K562 (cell line): ENCODE results near the gene MBP. TPM values are rescaled to one million over a fixed set of nuclear protein-coding genes. Genes with fewer than 3 reads are reported as not detected.

Experiments
- ATAC-seq: fragments of 200-7000 bp; cut with Tn5 transposase; 3 replicates; pipeline ENCODE4 v1.9.1; 2020; ENCODE audit warnings: moderate library complexity
- BruUV-seq: library from RNA; stranded (reverse); fragments of 400-500 nt; replicated peaks from 2 replicates; lab custom pipeline; 2021; lab: Mats Ljungman, UMichigan
- CTCF ChIA-PET: fragments of 300-600 bp; formaldehyde crosslinking; extraction: SDS; loops from one replicate; lab custom pipeline; 2021; ENCODE audit warnings: low intra/inter-chr PET ratio; lab: Yijun Ruan, JAX
- POLR2A ChIA-PET: fragments of 300-600, 350-650 bp; sonication (Branson Sonifier 250); formaldehyde crosslinking; extraction: SDS; loops from one replicate; lab custom pipeline; 2021; ENCODE audit warnings: antibody characterized with exemption, inconsistent platforms; lab: Yijun Ruan, JAX
- DNase-seq, 4 experiments: peaks; one replicate each; pipeline versions ENCODE4 v3.0.0 to v3.0.0-alpha.2; 2011 to 2018; ENCODE audit warnings: low spot score in 3 of 4, mixed read lengths in 3 of 4; ENCODE audit errors: extremely low read depth in 1 of 4
- FAIRE-seq: peaks from 2 replicates; lab custom pipeline; 2011; peaks lifted over from hg19 to GRCh38; lab: Jason Lieb, UNC
- H2AFZ ChIP-seq: 2 replicates; pipeline ENCODE4 v1.6.0; 2011; ENCODE audit warnings: low read depth, low read length, control low read depth, inconsistent platforms
- H3K27ac ChIP-seq: fragments of 200-600 bp; 3 replicates; pipeline ENCODE4 v1.8.0; 2011; ENCODE audit warnings: low read depth, mild to moderate bottlenecking, control low read depth, inconsistent platforms, low read length, moderate library complexity, mixed read lengths; ENCODE audit errors: extremely low read depth
- H3K27me3 ChIP-seq, 2 experiments: fragments of 300-600 bp in 1 of 2; 2 replicates in 1 of 2; 3 replicates in 1 of 2; pipeline versions ENCODE4 v1.6.0 to v1.8.0; 2011; ENCODE audit warnings: inconsistent platforms in 2 of 2, low read length in 2 of 2, mild to moderate bottlenecking in 1 of 2, mixed read lengths in 1 of 2, moderate library complexity in 1 of 2; ENCODE audit not compliant: control insufficient read depth in 2 of 2, insufficient read depth in 2 of 2
- H3K36me3 ChIP-seq: fragments of 300-600 bp; 3 replicates; pipeline ENCODE4 v1.8.0; 2011; ENCODE audit warnings: mild to moderate bottlenecking, low read length, inconsistent platforms; ENCODE audit not compliant: control insufficient read depth, insufficient read depth
- H3K4me1 ChIP-seq, 2 experiments: fragments of 200-600 bp in 1 of 2; replicated peaks in 1 of 2; 2 replicates in 1 of 2; 3 replicates in 1 of 2; pipeline versions ENCODE4 v1.5.1 to v1.8.0; 2011; ENCODE audit warnings: inconsistent platforms in 2 of 2, low read length in 2 of 2, mild to moderate bottlenecking in 1 of 2, mixed read lengths in 1 of 2, moderate library complexity in 1 of 2; ENCODE audit not compliant: control insufficient read depth in 2 of 2, insufficient read depth in 2 of 2
- H3K4me2 ChIP-seq: 2 replicates; pipeline ENCODE4 v1.6.1; 2011; ENCODE audit warnings: low read length, control low read depth, inconsistent platforms, mixed read lengths; ENCODE audit not compliant: insufficient read depth
- H3K4me3 ChIP-seq: fragments of 200-600 bp; sonication (generic), shearing (Covaris generic); 2 replicates; pipeline ENCODE4 v1.5.1; 2016; ENCODE audit warnings: control low read depth, inconsistent platforms
- H3K79me2 ChIP-seq: fragments of 200-600 bp; 3 replicates; pipeline ENCODE4 v1.8.0; 2011; ENCODE audit warnings: low read length, inconsistent platforms; ENCODE audit not compliant: control insufficient read depth, insufficient read depth
- H3K9ac ChIP-seq, 2 experiments: 2 replicates each; pipeline versions ENCODE4 v1.6.0 to v1.6.1; 2011; ENCODE audit warnings: low read depth in 2 of 2, low read length in 2 of 2, control low read depth in 1 of 2, inconsistent platforms in 1 of 2, mild to moderate bottlenecking in 1 of 2, mixed read lengths in 1 of 2; ENCODE audit not compliant: insufficient read depth in 1 of 2
- H3K9me1 ChIP-seq: one replicate; pipeline ENCODE4 v1.6.0; 2011; ENCODE audit warnings: inconsistent platforms, mild to moderate bottlenecking, low read length, moderate library complexity; ENCODE audit not compliant: control insufficient read depth, insufficient read depth
- H3K9me3 ChIP-seq: replicated peaks from 2 replicates; pipeline ENCODE4 v1.5.1; 2011; ENCODE audit warnings: low read depth, low read length, inconsistent platforms; ENCODE audit not compliant: control insufficient read depth, insufficient read depth
- H4K20me1 ChIP-seq: replicated peaks from 2 replicates; pipeline ENCODE4 v1.6.1; 2011; ENCODE audit warnings: low read length, inconsistent platforms, mixed read lengths; ENCODE audit not compliant: control insufficient read depth, insufficient read depth
- ARHGAP35 ChIP-seq: fragments of 450-650 bp; IDR thresholded peaks from 2 replicates; pipeline ENCODE4 v1.6.1; 2018; ENCODE audit not compliant: partially characterized antibody
- C11orf30 ChIP-seq: fragments of 450-650 bp; IDR thresholded peaks from 2 replicates; pipeline ENCODE4 v1.6.1; 2016; ENCODE audit warnings: low read depth, mild to moderate bottlenecking
- CCAR2 ChIP-seq: fragments of 200-400 bp; formaldehyde crosslinking; IDR thresholded peaks from 2 replicates; pipeline ENCODE4 v1.6.1; 2017; ENCODE audit warnings: mild to moderate bottlenecking, low read depth, low read length
- HLTF ChIP-seq: fragments of 450-650 bp; IDR thresholded peaks from 2 replicates; pipeline ENCODE4 v1.6.1; 2016
- MTF1 ChIP-seq: fragments of 250-450 bp; sonication (Bioruptor Pico); IDR thresholded peaks from 2 replicates; pipeline ENCODE4 v1.9.0; 2021; ENCODE audit warnings: moderate library complexity, mild to moderate bottlenecking, inconsistent platforms, borderline replicate concordance
- MYBL2 ChIP-seq, 2 experiments: fragments of 450-650 bp in 1 of 2; sonication (generic) in 1 of 2; formaldehyde crosslinking in 1 of 2; IDR thresholded peaks; 2 replicates each; pipeline versions ENCODE4 v1.6.1 to v1.8.1; 2017 to 2022; ENCODE audit warnings: borderline replicate concordance in 1 of 2, inconsistent platforms in 1 of 2, low read depth in 1 of 2, mild to moderate bottlenecking in 1 of 2, missing genetic modification reagents in 1 of 2, moderate library complexity in 1 of 2
- RHOXF2B ChIP-seq: fragments of 250-450 bp; sonication (Bioruptor Pico); conservative IDR thresholded peaks from 2 replicates; pipeline ENCODE4 v1.5.1; 2021
- SREBF1 ChIP-seq: fragments of 150-350 bp; IDR thresholded peaks from 2 replicates; pipeline ENCODE4 v1.6.1; 2014; ENCODE audit warnings: antibody characterized with exemption, low read depth, low read length, borderline replicate concordance
- TFAM ChIP-seq: fragments of 250-450 bp; sonication (Bioruptor Pico); conservative IDR thresholded peaks from 2 replicates; pipeline ENCODE4 v1.5.0; 2021; ENCODE audit warnings: mild to moderate bottlenecking, moderate library complexity
- THRAP3 ChIP-seq: fragments of 450-650 bp; IDR thresholded peaks from 2 replicates; pipeline ENCODE4 v1.6.1; 2016; ENCODE audit warnings: mild to moderate bottlenecking, inconsistent platforms, borderline replicate concordance
- ZFPM2 ChIP-seq: fragments of 250-450 bp; sonication (Bioruptor Pico); IDR thresholded peaks from 2 replicates; pipeline ENCODE4 v1.5.1; 2022; ENCODE audit warnings: mild to moderate bottlenecking
- WGBS: fragments of 100-300 bp; shearing (Covaris generic); methylation state at CpG from one replicate; pipeline ENCODE4 v1.1.6; 2016; ENCODE audit warnings: low coverage, mixed read lengths; ENCODE audit not compliant: insufficient coverage; ENCODE audit errors: missing lambda C conversion rate; 5-methylcytosine and 5-hydroxymethylcytosine counted together
- in situ Hi-C: fragments of 300-500 bp; cut with MboI; formaldehyde crosslinking; loops from 4 replicates; pipeline ENCODE4 v1.15.0; 2018; ENCODE audit warnings: inconsistent platforms, mixed read lengths
- intact Hi-C: fragments of 100-400 bp; cut with micrococcal nuclease; formaldehyde crosslinking; loops from 2 replicates; pipeline ENCODE4 v1.14.2; 2022
- polyA plus RNA-seq, 8 experiments: library from polyadenylated mRNA; depleted of rRNA in 4 of 8; stranded (reverse) in 5 of 8; unstranded in 3 of 8; fragments of >200 nt; fragmentation: Nextera tagmentation in 2 of 8; fragmentation: Illumina TruSeq in 1 of 8; extraction: Ambion mirVana in 2 of 8; extraction: Trizol in 1 of 8; gene quantifications; 2 replicates each; pipeline versions ENCODE4 v1.2.1 to v1.2.3, GENCODE V29; 2011 to 2014; ENCODE audit warnings: inconsistent platforms in 1 of 8, missing spikeins in 1 of 8
- total RNA-seq, 7 experiments: library from RNA; depleted of rRNA in 6 of 7; stranded (reverse); fragments of >200 nt in 6 of 7; fragmentation: Illumina TruSeq in 2 of 7; extraction: Trizol in 2 of 7; gene quantifications; 2 replicates each; pipeline versions ENCODE4 v1.2.1 to v1.2.3, GENCODE V29; 2011 to 2021; ENCODE audit warnings: low replicate concordance in 1 of 7
- TF ChIP-seq, protein P1 (sequence below), 2 experiments: IDR thresholded peaks; 2 replicates each; pipeline ENCODE4 v1.6.1; 2011; ENCODE audit warnings: borderline replicate concordance in 1 of 2, control low read depth in 1 of 2, low read depth in 1 of 2, low read length in 1 of 2, mild to moderate bottlenecking in 1 of 2, mixed read lengths in 1 of 2, moderate library complexity in 1 of 2; ENCODE audit not compliant: insufficient read depth in 1 of 2, insufficient read length in 1 of 2, poor library complexity in 1 of 2, severe bottlenecking in 1 of 2; ENCODE audit errors: extremely low read depth in 1 of 2
- TF ChIP-seq, protein P2 (sequence below): fragments of 250-450 bp; sonication (Bioruptor Pico); IDR thresholded peaks from 2 replicates; pipeline ENCODE4 v1.5.0; 2020; ENCODE audit warnings: mild to moderate bottlenecking, borderline replicate concordance
- TF ChIP-seq, protein P3 (sequence below): sonication (generic); formaldehyde crosslinking; IDR thresholded peaks from 2 replicates; pipeline ENCODE4 v1.8.1; 2022; ENCODE audit warnings: missing genetic modification reagents
- TF ChIP-seq, protein P4 (sequence below), 2 experiments: fragments of 250-450 bp in 1 of 2; fragments of 450-650 bp in 1 of 2; sonication (Bioruptor Pico) in 1 of 2; IDR thresholded peaks; 2 replicates each; pipeline versions ENCODE4 v1.6.1 to v1.8.0; 2016 to 2021; ENCODE audit warnings: mild to moderate bottlenecking in 2 of 2, moderate library complexity in 2 of 2, missing compliant biosample characterization in 1 of 2, missing genetic modification characterization in 1 of 2

The MBP gene
- total and polyA plus RNA-seq, 9 of the 15 experiments (the other 6 are each of a cell fraction or from before 2014, with no cell fraction given): 0.09 TPM; not detected in 8

DNA sequence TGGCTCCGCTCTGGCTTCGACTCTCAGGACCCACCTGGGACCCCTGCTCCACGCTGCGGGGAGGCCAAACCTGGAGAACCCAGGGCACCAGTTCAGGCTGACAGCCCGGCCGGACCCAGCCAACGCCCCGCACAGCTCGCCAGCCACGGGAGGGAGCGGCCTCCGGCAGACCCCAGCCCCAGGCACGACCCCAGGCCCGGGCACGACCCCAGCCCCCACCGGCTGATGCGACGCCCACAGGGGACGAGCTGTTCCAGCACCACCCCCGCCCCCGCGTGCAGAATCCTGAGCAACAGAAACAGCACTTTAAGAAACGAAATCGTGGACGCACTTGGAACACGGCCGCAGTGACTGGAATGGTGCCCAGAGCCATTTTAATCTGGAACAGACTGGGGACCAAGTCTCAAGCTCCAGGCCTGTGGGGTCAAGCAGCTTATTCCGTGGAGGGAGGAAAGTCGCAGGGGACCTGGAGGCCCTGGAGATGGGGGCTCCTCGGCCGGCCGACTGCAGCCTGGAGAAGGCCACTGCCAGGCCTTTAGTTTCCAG, 74.2 kb downstream of the MBP start (continued):
- TF ChIP-seq, protein P1, sequence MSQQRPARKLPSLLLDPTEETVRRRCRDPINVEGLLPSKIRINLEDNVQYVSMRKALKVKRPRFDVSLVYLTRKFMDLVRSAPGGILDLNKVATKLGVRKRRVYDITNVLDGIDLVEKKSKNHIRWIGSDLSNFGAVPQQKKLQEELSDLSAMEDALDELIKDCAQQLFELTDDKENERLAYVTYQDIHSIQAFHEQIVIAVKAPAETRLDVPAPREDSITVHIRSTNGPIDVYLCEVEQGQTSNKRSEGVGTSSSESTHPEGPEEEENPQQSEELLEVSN (IDR thresholded peaks at IDR 0.05; ENCODE audit: borderline replicate concordance in 1 of 2, extremely low read depth in 1 of 2, insufficient read depth in 1 of 2, insufficient read length in 1 of 2, low read depth in 1 of 2, low read length in 1 of 2, poor library complexity in 1 of 2, severe bottlenecking in 1 of 2): no peak
- no peak for TF ChIP-seq RHOXF2B (CRISPR knock-in tag)
- TF ChIP-seq MTF1 (CRISPR knock-in tag): no peak

DNA sequence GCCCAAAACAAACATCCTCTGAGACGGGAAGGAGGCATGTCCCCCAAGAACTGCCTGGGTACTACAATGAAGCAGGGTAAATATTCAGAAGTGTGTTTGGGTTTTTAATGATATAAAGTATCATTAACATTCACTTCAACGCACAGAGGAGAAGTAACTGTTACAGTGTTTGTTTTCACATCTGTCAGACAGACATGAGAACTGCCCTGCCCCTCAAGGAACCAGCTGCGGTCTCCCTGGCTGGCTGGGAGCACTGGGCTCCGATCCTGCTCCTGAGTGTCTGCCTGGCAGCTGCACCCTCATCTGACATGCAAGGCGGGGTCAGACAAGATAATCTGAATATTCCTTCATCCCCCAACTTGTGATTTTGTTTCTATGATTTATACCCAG, 75.6 kb downstream of the MBP start:
- H3K27ac ChIP-seq: no peak overlapping the region
- FAIRE-seq: no peak
- H3K4me1 ChIP-seq: no peaks in the 10 kb centered on the region
- in situ Hi-C loops: no loop called here
- no peak for ATAC-seq
- WGBS: 0% methylated on average over 4 of the region's 5 CpGs
- H3K27me3 ChIP-seq: peaks cover 6 to 36% of the 10 kb centered on the region in 2 experiments; a peak in 4 of 5 replicates
- BruUV-seq: no TSS peak
- CTCF ChIA-PET: no interaction called here
- H3K9me1 ChIP-seq: no peaks in the 10 kb centered on the region
- no peaks in the 10 kb centered on the region for H3K9me3 ChIP-seq
- no peak overlapping the region for H3K4me3 ChIP-seq
- H3K36me3 ChIP-seq: no peaks in the 10 kb centered on the region
- H4K20me1 ChIP-seq: no peaks in the 10 kb centered on the region
- no peak for DNase-seq
- H3K4me2 ChIP-seq: no peak overlapping the region
- POLR2A ChIA-PET: no interaction called here
- no peak overlapping the region for H2AFZ ChIP-seq
- no peaks in the 10 kb centered on the region for H3K79me2 ChIP-seq
- H3K9ac ChIP-seq: no peak overlapping the region
- intact Hi-C loops: loop anchor here (5.0 to 10.0 kb wide), 2 partner anchors 52 to 180 kb away; no protein-coding TSS in a partner anchor
- TF ChIP-seq, protein P2, sequence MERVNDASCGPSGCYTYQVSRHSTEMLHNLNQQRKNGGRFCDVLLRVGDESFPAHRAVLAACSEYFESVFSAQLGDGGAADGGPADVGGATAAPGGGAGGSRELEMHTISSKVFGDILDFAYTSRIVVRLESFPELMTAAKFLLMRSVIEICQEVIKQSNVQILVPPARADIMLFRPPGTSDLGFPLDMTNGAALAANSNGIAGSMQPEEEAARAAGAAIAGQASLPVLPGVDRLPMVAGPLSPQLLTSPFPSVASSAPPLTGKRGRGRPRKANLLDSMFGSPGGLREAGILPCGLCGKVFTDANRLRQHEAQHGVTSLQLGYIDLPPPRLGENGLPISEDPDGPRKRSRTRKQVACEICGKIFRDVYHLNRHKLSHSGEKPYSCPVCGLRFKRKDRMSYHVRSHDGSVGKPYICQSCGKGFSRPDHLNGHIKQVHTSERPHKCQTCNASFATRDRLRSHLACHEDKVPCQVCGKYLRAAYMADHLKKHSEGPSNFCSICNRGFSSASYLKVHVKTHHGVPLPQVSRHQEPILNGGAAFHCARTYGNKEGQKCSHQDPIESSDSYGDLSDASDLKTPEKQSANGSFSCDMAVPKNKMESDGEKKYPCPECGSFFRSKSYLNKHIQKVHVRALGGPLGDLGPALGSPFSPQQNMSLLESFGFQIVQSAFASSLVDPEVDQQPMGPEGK (CRISPR knock-in tag): no peak
- TF ChIP-seq TFAM (CRISPR knock-in tag) (no peak), CCAR2 (no peak), MYBL2 (IDR thresholded peaks at IDR 0.05; ENCODE audit: low read depth) (no peak), MYBL2 (CRISPR knock-in tag; IDR thresholded peaks at IDR 0.05; ENCODE audit: borderline replicate concordance) (no peak), HLTF (no peak), ZFPM2 (no peak), THRAP3 (no peak), SREBF1 (no peak), ARHGAP35 (no peak), C11orf30 (no peak)
- TF ChIP-seq, protein P3, sequence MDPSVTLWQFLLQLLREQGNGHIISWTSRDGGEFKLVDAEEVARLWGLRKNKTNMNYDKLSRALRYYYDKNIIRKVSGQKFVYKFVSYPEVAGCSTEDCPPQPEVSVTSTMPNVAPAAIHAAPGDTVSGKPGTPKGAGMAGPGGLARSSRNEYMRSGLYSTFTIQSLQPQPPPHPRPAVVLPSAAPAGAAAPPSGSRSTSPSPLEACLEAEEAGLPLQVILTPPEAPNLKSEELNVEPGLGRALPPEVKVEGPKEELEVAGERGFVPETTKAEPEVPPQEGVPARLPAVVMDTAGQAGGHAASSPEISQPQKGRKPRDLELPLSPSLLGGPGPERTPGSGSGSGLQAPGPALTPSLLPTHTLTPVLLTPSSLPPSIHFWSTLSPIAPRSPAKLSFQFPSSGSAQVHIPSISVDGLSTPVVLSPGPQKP: no peak
- TF ChIP-seq, protein P4, sequence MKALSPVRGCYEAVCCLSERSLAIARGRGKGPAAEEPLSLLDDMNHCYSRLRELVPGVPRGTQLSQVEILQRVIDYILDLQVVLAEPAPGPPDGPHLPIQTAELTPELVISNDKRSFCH (CRISPR knock-in tag; IDR thresholded peaks at IDR 0.05): no peak
- TF ChIP-seq, protein P4 (tag; IDR thresholded peaks at IDR 0.05): no peak
